WTC11 (cell line): ENCODE results near the gene ANO2. TPM values are rescaled to one million over a fixed set of nuclear protein-coding genes. Genes with fewer than 3 reads are reported as not detected.

Experiments used
- ATAC-seq: fragments of 200-7000 bp; cut with Tn5 transposase; 2 replicates; pipeline ENCODE4 v1.10.0; 2021; ENCODE audit warnings: mild to moderate bottlenecking, moderate library complexity
- CTCF ChIA-PET: fragments of 300-600 bp; sonication (Branson Sonifier 250); formaldehyde crosslinking; loops from one replicate; lab custom pipeline; 2021; ENCODE audit warnings: antibody characterized with exemption; lab: Charles Lee
- POLR2A ChIA-PET: fragments of 350-600 bp; sonication (Branson Sonifier 250); formaldehyde crosslinking; loops from one replicate; lab custom pipeline; 2021; ENCODE audit warnings: antibody characterized with exemption; lab: Charles Lee
- DNase-seq: peaks from one replicate; pipeline ENCODE4 v3.0.0; 2021; ENCODE audit warnings: low spot score
- H3K27ac Mint-ChIP-seq: 2 replicates; pipeline ENCODE4 v1.8.0; 2021; ENCODE audit warnings: mixed read lengths
- H3K27me3 Mint-ChIP-seq: 2 replicates; pipeline ENCODE4 v1.8.0; 2021; ENCODE audit warnings: low read depth, mild to moderate bottlenecking, moderate library complexity, mixed read lengths
- H3K36me3 Mint-ChIP-seq: 2 replicates; pipeline ENCODE4 v1.8.0; 2021; ENCODE audit warnings: mixed read lengths
- H3K4me1 Mint-ChIP-seq: 2 replicates; pipeline ENCODE4 v1.8.0; 2022; ENCODE audit warnings: mixed read lengths
- H3K4me3 Mint-ChIP-seq: 2 replicates; pipeline ENCODE4 v1.8.0; 2021; ENCODE audit warnings: mild to moderate bottlenecking, moderate library complexity, mixed read lengths
- H3K9me3 Mint-ChIP-seq: 2 replicates; pipeline ENCODE4 v1.8.0; 2021; ENCODE audit warnings: mixed read lengths
- E2F5 ChIP-seq: sonication (generic); formaldehyde crosslinking; IDR thresholded peaks from 2 replicates; pipeline ENCODE4 v1.8.1; 2022; ENCODE audit warnings: mild to moderate bottlenecking, moderate library complexity, missing genetic modification reagents
- ERG ChIP-seq: fragments of 250-450 bp; sonication (Bioruptor Pico); IDR thresholded peaks from 2 replicates; pipeline ENCODE4 v1.8.0; 2021; ENCODE audit warnings: mild to moderate bottlenecking
- FOXJ3 ChIP-seq: sonication (generic); formaldehyde crosslinking; IDR thresholded peaks from 2 replicates; pipeline ENCODE4 v1.9.0; 2021; ENCODE audit warnings: missing genetic modification reagents, mild to moderate bottlenecking, borderline replicate concordance
- FOXP1 ChIP-seq: sonication (generic); formaldehyde crosslinking; IDR thresholded peaks from 2 replicates; pipeline ENCODE4 v1.8.0; 2022; ENCODE audit warnings: missing genetic modification reagents, mild to moderate bottlenecking, moderate library complexity, borderline replicate concordance
- GABPB1 ChIP-seq: sonication (generic); formaldehyde crosslinking; IDR thresholded peaks from 2 replicates; pipeline ENCODE4 v1.8.1; 2023; ENCODE audit warnings: mild to moderate bottlenecking, missing genetic modification reagents
- MXD4 ChIP-seq: fragments of 250-450 bp; sonication (Bioruptor Pico); IDR thresholded peaks from 2 replicates; pipeline ENCODE4 v1.8.0; 2021; ENCODE audit warnings: mild to moderate bottlenecking, moderate library complexity, borderline replicate concordance
- MYBL2 ChIP-seq: sonication (generic); formaldehyde crosslinking; IDR thresholded peaks from 2 replicates; pipeline ENCODE4 v1.8.1; 2023; ENCODE audit warnings: mild to moderate bottlenecking, moderate library complexity, missing genetic modification reagents
- NFATC4 ChIP-seq: fragments of 250-450 bp; sonication (Bioruptor Pico); IDR thresholded peaks from 2 replicates; pipeline ENCODE4 v1.9.0; 2021; ENCODE audit warnings: mild to moderate bottlenecking
- NFE2L1 ChIP-seq: sonication (generic); formaldehyde crosslinking; IDR thresholded peaks from 2 replicates; pipeline ENCODE4 v1.8.1; 2023; ENCODE audit warnings: missing genetic modification reagents
- OVOL2 ChIP-seq: fragments of 250-450 bp; sonication (Bioruptor Pico); IDR thresholded peaks from 2 replicates; pipeline ENCODE4 v1.9.0; 2021; ENCODE audit warnings: mild to moderate bottlenecking, borderline replicate concordance
- SMAD4 ChIP-seq: sonication (generic); formaldehyde crosslinking; IDR thresholded peaks from 2 replicates; pipeline ENCODE4 v1.8.0; 2022; ENCODE audit warnings: mild to moderate bottlenecking, missing genetic modification reagents
- SOX15 ChIP-seq: fragments of 250-450 bp; sonication (Bioruptor Pico); IDR thresholded peaks from 2 replicates; pipeline ENCODE4 v1.9.0; 2021; ENCODE audit warnings: mild to moderate bottlenecking
- USF2 ChIP-seq: sonication (generic); formaldehyde crosslinking; IDR thresholded peaks from 2 replicates; pipeline ENCODE4 v1.8.1; 2023; ENCODE audit warnings: mild to moderate bottlenecking, missing genetic modification reagents, moderate library complexity
- ZNF232 ChIP-seq: sonication (generic); formaldehyde crosslinking; IDR thresholded peaks from 2 replicates; pipeline ENCODE4 v1.8.0; 2022; ENCODE audit warnings: mild to moderate bottlenecking, missing genetic modification reagents
- ZNF671 ChIP-seq: fragments of 250-450 bp; sonication (Bioruptor Pico); IDR thresholded peaks from 2 replicates; pipeline ENCODE4 v1.8.0; 2021; ENCODE audit warnings: mild to moderate bottlenecking
- total RNA-seq: library from RNA; stranded (reverse); gene quantifications from 3 replicates; pipeline ENCODE4 v1.2.3, GENCODE V29; 2021
- TF ChIP-seq, protein P1 (sequence below): sonication (generic); formaldehyde crosslinking; IDR thresholded peaks from 2 replicates; pipeline ENCODE4 v1.8.1; 2022; ENCODE audit warnings: mild to moderate bottlenecking, missing genetic modification reagents, moderate library complexity, borderline replicate concordance
- TF ChIP-seq, protein P2 (sequence below): sonication (generic); formaldehyde crosslinking; IDR thresholded peaks from 2 replicates; pipeline ENCODE4 v1.8.0; 2023; ENCODE audit warnings: missing genetic modification reagents, mild to moderate bottlenecking, borderline replicate concordance
- TF ChIP-seq, protein P3 (sequence below): sonication (generic); formaldehyde crosslinking; IDR thresholded peaks from 2 replicates; pipeline ENCODE4 v1.8.1; 2022; ENCODE audit warnings: low read depth, mild to moderate bottlenecking, moderate library complexity, missing genetic modification reagents, borderline replicate concordance

The ANO2 gene
- total RNA-seq, 1 experiment from 2014 or later: 2.8 TPM

- TF ChIP-seq NFE2L1 (no peak), ZNF671 (no peak), FOXJ3 (no peak), SMAD4 (no peak), USF2 (CRISPR knock-in tag) (no peak)
- Mint-ChIP-seq H3K27me3 (no peaks in the 10 kb centered on the region), H3K4me3 (no peak overlapping the region), H3K27ac (no peak overlapping the region), H3K36me3 (no peaks in the 10 kb centered on the region), H3K4me1 (peaks cover 16% of the 10 kb centered on the region), H3K9me3 (no peaks in the 10 kb centered on the region)
- POLR2A ChIA-PET: no interaction called here
- ATAC-seq: no peak
- no peak for DNase-seq
- CTCF ChIA-PET: interaction anchor here (0.5 kb wide), 1 partner anchor 448 kb away, joined by 4 read pairs; no protein-coding TSS in a partner anchor
These were observed 17.1 kb downstream of the ANO2 start for GRCh38 chr12:5927732-5928516.

GRCh38 chr12:5925646-5926045 lies 19.4 kb downstream of the ANO2 start:
- no peak for DNase-seq
- no peak for TF ChIP-seq FOXP1 (CRISPR knock-in tag)
- no peak for TF ChIP-seq SOX15 (CRISPR knock-in tag)
- no peak for TF ChIP-seq ERG (CRISPR knock-in tag)
- no peak for TF ChIP-seq NFATC4 (CRISPR knock-in tag)
- TF ChIP-seq GABPB1 (CRISPR knock-in tag): no peak
- TF ChIP-seq MYBL2: no peak
- TF ChIP-seq, protein P1, sequence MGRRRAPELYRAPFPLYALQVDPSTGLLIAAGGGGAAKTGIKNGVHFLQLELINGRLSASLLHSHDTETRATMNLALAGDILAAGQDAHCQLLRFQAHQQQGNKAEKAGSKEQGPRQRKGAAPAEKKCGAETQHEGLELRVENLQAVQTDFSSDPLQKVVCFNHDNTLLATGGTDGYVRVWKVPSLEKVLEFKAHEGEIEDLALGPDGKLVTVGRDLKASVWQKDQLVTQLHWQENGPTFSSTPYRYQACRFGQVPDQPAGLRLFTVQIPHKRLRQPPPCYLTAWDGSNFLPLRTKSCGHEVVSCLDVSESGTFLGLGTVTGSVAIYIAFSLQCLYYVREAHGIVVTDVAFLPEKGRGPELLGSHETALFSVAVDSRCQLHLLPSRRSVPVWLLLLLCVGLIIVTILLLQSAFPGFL (CRISPR knock-in tag): no peak
- TF ChIP-seq, all 79 proteins: peak for 0
- no peak for ATAC-seq
- Mint-ChIP-seq H3K4me1 (peaks cover 14% of the 10 kb centered on the region), H3K9me3 (no peaks in the 10 kb centered on the region), H3K36me3 (peaks cover 2% of the 10 kb centered on the region; the same call in 1 of the 2 replicates), H3K27ac (no peak overlapping the region), H3K27me3 (no peaks in the 10 kb centered on the region), H3K4me3 (no peak overlapping the region)
- ChIA-PET POLR2A (no interaction called here), CTCF (interaction anchor here (1.9 to 2.3 kb wide), 2 partner anchors 20 to 112 kb away, joined by 5 to 9 read pairs; partner anchors contain the start of gene ANO2)

- ChIA-PET POLR2A (no interaction called here), CTCF (interaction anchor here (1.3 to 2.6 kb wide), 3 partner anchors 21 to 113 kb away, joined by 3 to 12 read pairs (median 5); partner anchors contain the start of gene ANO2)
- no peak overlapping the region for H3K27ac Mint-ChIP-seq
- ATAC-seq (no peak), DNase-seq (no peak)
- H3K27me3 Mint-ChIP-seq: no peaks in the 10 kb centered on the region
- H3K36me3 Mint-ChIP-seq: peaks cover 2% of the 10 kb centered on the region; the same call in 1 of the 2 replicates
- no peaks in the 10 kb centered on the region for H3K9me3 Mint-ChIP-seq
- H3K4me1 Mint-ChIP-seq: peaks cover 13% of the 10 kb centered on the region
- H3K4me3 Mint-ChIP-seq: no peak overlapping the region
- no peak for TF ChIP-seq ZNF232
- TF ChIP-seq NFE2L1: no peak
- TF ChIP-seq MXD4 (CRISPR knock-in tag): no peak
- TF ChIP-seq, protein P2, sequence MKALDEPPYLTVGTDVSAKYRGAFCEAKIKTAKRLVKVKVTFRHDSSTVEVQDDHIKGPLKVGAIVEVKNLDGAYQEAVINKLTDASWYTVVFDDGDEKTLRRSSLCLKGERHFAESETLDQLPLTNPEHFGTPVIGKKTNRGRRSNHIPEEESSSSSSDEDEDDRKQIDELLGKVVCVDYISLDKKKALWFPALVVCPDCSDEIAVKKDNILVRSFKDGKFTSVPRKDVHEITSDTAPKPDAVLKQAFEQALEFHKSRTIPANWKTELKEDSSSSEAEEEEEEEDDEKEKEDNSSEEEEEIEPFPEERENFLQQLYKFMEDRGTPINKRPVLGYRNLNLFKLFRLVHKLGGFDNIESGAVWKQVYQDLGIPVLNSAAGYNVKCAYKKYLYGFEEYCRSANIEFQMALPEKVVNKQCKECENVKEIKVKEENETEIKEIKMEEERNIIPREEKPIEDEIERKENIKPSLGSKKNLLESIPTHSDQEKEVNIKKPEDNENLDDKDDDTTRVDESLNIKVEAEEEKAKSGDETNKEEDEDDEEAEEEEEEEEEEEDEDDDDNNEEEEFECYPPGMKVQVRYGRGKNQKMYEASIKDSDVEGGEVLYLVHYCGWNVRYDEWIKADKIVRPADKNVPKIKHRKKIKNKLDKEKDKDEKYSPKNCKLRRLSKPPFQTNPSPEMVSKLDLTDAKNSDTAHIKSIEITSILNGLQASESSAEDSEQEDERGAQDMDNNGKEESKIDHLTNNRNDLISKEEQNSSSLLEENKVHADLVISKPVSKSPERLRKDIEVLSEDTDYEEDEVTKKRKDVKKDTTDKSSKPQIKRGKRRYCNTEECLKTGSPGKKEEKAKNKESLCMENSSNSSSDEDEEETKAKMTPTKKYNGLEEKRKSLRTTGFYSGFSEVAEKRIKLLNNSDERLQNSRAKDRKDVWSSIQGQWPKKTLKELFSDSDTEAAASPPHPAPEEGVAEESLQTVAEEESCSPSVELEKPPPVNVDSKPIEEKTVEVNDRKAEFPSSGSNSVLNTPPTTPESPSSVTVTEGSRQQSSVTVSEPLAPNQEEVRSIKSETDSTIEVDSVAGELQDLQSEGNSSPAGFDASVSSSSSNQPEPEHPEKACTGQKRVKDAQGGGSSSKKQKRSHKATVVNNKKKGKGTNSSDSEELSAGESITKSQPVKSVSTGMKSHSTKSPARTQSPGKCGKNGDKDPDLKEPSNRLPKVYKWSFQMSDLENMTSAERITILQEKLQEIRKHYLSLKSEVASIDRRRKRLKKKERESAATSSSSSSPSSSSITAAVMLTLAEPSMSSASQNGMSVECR (CRISPR knock-in tag): no peak
- TF ChIP-seq, protein P3, sequence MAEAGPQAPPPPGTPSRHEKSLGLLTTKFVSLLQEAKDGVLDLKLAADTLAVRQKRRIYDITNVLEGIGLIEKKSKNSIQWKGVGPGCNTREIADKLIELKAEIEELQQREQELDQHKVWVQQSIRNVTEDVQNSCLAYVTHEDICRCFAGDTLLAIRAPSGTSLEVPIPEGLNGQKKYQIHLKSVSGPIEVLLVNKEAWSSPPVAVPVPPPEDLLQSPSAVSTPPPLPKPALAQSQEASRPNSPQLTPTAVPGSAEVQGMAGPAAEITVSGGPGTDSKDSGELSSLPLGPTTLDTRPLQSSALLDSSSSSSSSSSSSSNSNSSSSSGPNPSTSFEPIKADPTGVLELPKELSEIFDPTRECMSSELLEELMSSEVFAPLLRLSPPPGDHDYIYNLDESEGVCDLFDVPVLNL (CRISPR knock-in tag): no peak
- no peak for TF ChIP-seq ZNF671
- TF ChIP-seq OVOL2 (CRISPR knock-in tag): no peak
- TF ChIP-seq E2F5: no peak
- no peak for TF ChIP-seq FOXP1 (CRISPR knock-in tag)
These were observed 20.7 kb downstream of the ANO2 start for GRCh38 chr12:5924342-5924741.
